Measurements from ENCODE around the gene SLC1A5.

DNA sequence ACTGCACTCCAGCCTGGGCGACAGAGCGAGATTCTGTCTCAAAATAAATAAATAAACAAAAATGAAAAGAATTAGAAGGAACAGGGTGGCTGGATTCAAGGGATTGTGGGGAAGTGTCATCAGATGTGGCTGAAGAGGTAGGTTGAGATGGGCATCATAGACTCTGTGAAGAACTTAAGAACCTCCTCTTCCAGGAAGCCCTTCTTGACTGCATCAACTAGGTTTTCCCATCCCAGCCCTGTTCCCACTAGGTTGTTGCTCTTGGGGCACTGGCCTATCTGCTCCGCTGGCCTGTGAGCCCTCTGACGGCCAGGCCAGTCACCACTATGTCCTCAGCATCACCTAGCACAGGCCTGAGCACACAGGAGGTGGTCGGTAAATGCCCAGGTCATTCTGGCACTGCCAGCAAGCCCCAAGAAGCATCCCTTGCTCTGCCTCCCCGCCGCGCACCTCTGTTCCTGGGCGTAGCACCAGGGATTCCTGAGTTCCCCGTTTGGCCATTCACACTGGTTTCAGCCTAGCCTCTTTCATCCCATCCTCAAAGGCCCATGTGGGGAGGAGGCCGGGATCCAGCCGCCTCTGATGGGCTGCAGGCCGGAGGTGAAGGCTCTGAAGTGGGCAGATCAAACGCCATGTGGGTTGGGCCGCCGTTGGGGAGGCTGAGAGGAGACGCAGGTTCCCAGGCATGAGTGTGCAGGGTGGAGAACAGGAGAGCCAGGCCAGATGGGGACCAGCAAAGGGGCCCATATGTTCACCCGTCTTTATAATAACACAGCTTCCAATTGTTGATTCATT is 27.6 kb upstream of the SLC1A5 start:
- TF ChIP-seq, protein P1, sequence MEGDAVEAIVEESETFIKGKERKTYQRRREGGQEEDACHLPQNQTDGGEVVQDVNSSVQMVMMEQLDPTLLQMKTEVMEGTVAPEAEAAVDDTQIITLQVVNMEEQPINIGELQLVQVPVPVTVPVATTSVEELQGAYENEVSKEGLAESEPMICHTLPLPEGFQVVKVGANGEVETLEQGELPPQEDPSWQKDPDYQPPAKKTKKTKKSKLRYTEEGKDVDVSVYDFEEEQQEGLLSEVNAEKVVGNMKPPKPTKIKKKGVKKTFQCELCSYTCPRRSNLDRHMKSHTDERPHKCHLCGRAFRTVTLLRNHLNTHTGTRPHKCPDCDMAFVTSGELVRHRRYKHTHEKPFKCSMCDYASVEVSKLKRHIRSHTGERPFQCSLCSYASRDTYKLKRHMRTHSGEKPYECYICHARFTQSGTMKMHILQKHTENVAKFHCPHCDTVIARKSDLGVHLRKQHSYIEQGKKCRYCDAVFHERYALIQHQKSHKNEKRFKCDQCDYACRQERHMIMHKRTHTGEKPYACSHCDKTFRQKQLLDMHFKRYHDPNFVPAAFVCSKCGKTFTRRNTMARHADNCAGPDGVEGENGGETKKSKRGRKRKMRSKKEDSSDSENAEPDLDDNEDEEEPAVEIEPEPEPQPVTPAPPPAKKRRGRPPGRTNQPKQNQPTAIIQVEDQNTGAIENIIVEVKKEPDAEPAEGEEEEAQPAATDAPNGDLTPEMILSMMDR (IDR thresholded peaks at IDR 0.05): no peak
- TF ChIP-seq POLR2A (IDR thresholded peaks at IDR 0.05): no peak

All from uterus (tissue), 2 donors.